HEK293 (cell line): ENCODE results near the gene GPR35.

ENCODE experiments used
- BCL11B ChIP-seq: fragments of 450-650 bp; formaldehyde crosslinking; IDR thresholded peaks from 2 replicates; pipeline ENCODE4 v1.5.1; 2016; ENCODE audit warnings: low read depth, missing biosample characterization, missing genetic modification characterization
- PBX3 ChIP-seq: sonication (generic); formaldehyde crosslinking; IDR thresholded peaks from 2 replicates; pipeline ENCODE4 v1.8.1; 2022; ENCODE audit warnings: mild to moderate bottlenecking, moderate library complexity, missing genetic modification reagents
- ZBTB11 ChIP-seq: fragments of 450-650 bp; formaldehyde crosslinking; conservative IDR thresholded peaks from 2 replicates; pipeline ENCODE4 v1.5.1; 2016; ENCODE audit warnings: low read depth, missing biosample characterization, missing genetic modification characterization
- ZNF214 ChIP-seq: fragments of 450-650 bp; formaldehyde crosslinking; IDR thresholded peaks from 2 replicates; pipeline ENCODE4 v1.5.1; 2017; ENCODE audit warnings: missing biosample characterization, mild to moderate bottlenecking, missing genetic modification characterization, borderline replicate concordance
- ZNF664 ChIP-seq: fragments of 450-650 bp; formaldehyde crosslinking; IDR thresholded peaks from 2 replicates; pipeline ENCODE4 v1.5.1; 2016; ENCODE audit warnings: missing biosample characterization, missing genetic modification characterization
- ZNF76 ChIP-seq: fragments of 450-650 bp; formaldehyde crosslinking; IDR thresholded peaks from 2 replicates; pipeline ENCODE4; 2016; ENCODE audit warnings: low read depth, missing biosample characterization, missing genetic modification characterization, borderline replicate concordance
- ZNF792 ChIP-seq: fragments of 450-650 bp; formaldehyde crosslinking; IDR thresholded peaks from 2 replicates; pipeline ENCODE4 v1.5.1; 2016; ENCODE audit warnings: missing biosample characterization, missing genetic modification characterization
- TF ChIP-seq, protein P1 (sequence below): fragments of 450-650 bp; formaldehyde crosslinking; IDR thresholded peaks from 2 replicates; pipeline ENCODE4 v1.5.1; 2016; ENCODE audit warnings: missing biosample characterization, missing genetic modification characterization
- TF ChIP-seq, protein P2 (sequence below): fragments of 450-650 bp; formaldehyde crosslinking; IDR thresholded peaks from 2 replicates; pipeline ENCODE4 v1.5.1; 2017; ENCODE audit warnings: missing biosample characterization, missing genetic modification characterization

GRCh38 chr2:240578110-240578450, 47.2 kb upstream of the GPR35 start:
- TF ChIP-seq ZBTB11 (tag by site-specific recombination): no peak
- TF ChIP-seq BCL11B (tag by site-specific recombination): no peak
- TF ChIP-seq ZNF664 (tag by site-specific recombination): no peak
- TF ChIP-seq, protein P1, sequence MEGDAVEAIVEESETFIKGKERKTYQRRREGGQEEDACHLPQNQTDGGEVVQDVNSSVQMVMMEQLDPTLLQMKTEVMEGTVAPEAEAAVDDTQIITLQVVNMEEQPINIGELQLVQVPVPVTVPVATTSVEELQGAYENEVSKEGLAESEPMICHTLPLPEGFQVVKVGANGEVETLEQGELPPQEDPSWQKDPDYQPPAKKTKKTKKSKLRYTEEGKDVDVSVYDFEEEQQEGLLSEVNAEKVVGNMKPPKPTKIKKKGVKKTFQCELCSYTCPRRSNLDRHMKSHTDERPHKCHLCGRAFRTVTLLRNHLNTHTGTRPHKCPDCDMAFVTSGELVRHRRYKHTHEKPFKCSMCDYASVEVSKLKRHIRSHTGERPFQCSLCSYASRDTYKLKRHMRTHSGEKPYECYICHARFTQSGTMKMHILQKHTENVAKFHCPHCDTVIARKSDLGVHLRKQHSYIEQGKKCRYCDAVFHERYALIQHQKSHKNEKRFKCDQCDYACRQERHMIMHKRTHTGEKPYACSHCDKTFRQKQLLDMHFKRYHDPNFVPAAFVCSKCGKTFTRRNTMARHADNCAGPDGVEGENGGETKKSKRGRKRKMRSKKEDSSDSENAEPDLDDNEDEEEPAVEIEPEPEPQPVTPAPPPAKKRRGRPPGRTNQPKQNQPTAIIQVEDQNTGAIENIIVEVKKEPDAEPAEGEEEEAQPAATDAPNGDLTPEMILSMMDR: no peak
- TF ChIP-seq ZNF792 (tag by site-specific recombination): no peak
- no peak for TF ChIP-seq PBX3 (CRISPR knock-in tag)
- TF ChIP-seq, protein P2, sequence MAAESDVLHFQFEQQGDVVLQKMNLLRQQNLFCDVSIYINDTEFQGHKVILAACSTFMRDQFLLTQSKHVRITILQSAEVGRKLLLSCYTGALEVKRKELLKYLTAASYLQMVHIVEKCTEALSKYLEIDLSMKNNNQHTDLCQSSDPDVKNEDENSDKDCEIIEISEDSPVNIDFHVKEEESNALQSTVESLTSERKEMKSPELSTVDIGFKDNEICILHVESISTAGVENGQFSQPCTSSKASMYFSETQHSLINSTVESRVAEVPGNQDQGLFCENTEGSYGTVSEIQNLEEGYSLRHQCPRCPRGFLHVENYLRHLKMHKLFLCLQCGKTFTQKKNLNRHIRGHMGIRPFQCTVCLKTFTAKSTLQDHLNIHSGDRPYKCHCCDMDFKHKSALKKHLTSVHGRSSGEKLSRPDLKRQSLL (tag by site-specific recombination): no peak
- no peak for TF ChIP-seq ZNF76 (tag by site-specific recombination)
- TF ChIP-seq ZNF214 (tag by site-specific recombination): no peak
